GM23338 (cell line): ENCODE results near the gene HSPD1. TPM values are rescaled to one million over a fixed set of nuclear protein-coding genes. Genes with fewer than 3 reads are reported as not detected.

Experiments used
- ATAC-seq: fragments of 200-7000 bp; cut with Tn5 transposase; 3 replicates; pipeline ENCODE4 v1.9.1; 2020
- DNase-seq: peaks from one replicate; pipeline ENCODE4 v3.0.0-alpha.2; 2015; ENCODE audit warnings: low spot score
- H2AFZ ChIP-seq: fragments of 200-600 bp; sonication (generic); 2 replicates; pipeline ENCODE4 v1.8.0; 2016; ENCODE audit warnings: antibody characterized with exemption, mild to moderate bottlenecking, moderate library complexity
- H3F3A ChIP-seq: fragments of 200-600 bp; sonication (generic); replicated peaks from 2 replicates; pipeline ENCODE4 v1.8.0; 2017; ENCODE audit warnings: antibody characterized with exemption, mixed run types, low read depth
- H3K27ac ChIP-seq: fragments of 200-600 bp; sonication (generic); 2 replicates; pipeline ENCODE4 v1.6.1; 2016; ENCODE audit warnings: low read depth
- H3K27me3 ChIP-seq: fragments of 200-600 bp; sonication (generic); 2 replicates; pipeline ENCODE4 v1.8.0; 2016; ENCODE audit warnings: mild to moderate bottlenecking, mixed run types, moderate library complexity; ENCODE audit not compliant: insufficient read depth
- H3K36me3 ChIP-seq: fragments of 200-600 bp; sonication (generic); 2 replicates; pipeline ENCODE4 v1.8.0; 2016; ENCODE audit warnings: mild to moderate bottlenecking; ENCODE audit not compliant: insufficient read depth
- H3K4me1 ChIP-seq: fragments of 200-600 bp; sonication (generic); 2 replicates; pipeline ENCODE4 v1.8.0; 2016; ENCODE audit warnings: mild to moderate bottlenecking, moderate library complexity; ENCODE audit not compliant: insufficient read depth
- H3K4me2 ChIP-seq: fragments of 200-600 bp; sonication (generic); 2 replicates; pipeline ENCODE4 v1.7.1; 2017; ENCODE audit warnings: mixed run types
- H3K4me3 ChIP-seq: fragments of 200-600 bp; sonication (generic); 2 replicates; pipeline ENCODE4 v1.6.1; 2016; ENCODE audit warnings: mixed run types
- H3K79me2 ChIP-seq: fragments of 200-600 bp; sonication (generic); replicated peaks from 2 replicates; pipeline ENCODE4 v1.8.0; 2017; ENCODE audit warnings: mild to moderate bottlenecking; ENCODE audit not compliant: insufficient read depth
- H3K9me2 ChIP-seq: fragments of 200-600 bp; sonication (generic); 2 replicates; pipeline ENCODE4 v1.8.0; 2017; ENCODE audit not compliant: insufficient read depth
- H4K20me1 ChIP-seq: fragments of 200-600 bp; sonication (generic); replicated peaks from 2 replicates; pipeline ENCODE4 v1.8.0; 2017; ENCODE audit warnings: mild to moderate bottlenecking; ENCODE audit not compliant: insufficient read depth
- H3K27ac Mint-ChIP-seq: 2 replicates; pipeline ENCODE4 v1.8.0; 2020; ENCODE audit warnings: inconsistent platforms, mild to moderate bottlenecking, moderate library complexity, mixed read lengths
- H3K27me3 Mint-ChIP-seq: 3 replicates; pipeline ENCODE4 v1.8.0; 2022; ENCODE audit warnings: low read depth, mild to moderate bottlenecking, moderate library complexity, mixed read lengths, inconsistent platforms; ENCODE audit not compliant: insufficient read depth, poor library complexity
- H3K36me3 Mint-ChIP-seq: 3 replicates; pipeline ENCODE4 v1.8.0; 2021; ENCODE audit warnings: low read depth, mild to moderate bottlenecking, inconsistent platforms, moderate library complexity, mixed read lengths
- H3K4me1 Mint-ChIP-seq: 3 replicates; pipeline ENCODE4 v1.8.0; 2020; ENCODE audit warnings: mild to moderate bottlenecking, inconsistent platforms, mixed read lengths
- H3K4me3 Mint-ChIP-seq: 3 replicates; pipeline ENCODE4 v1.8.0; 2021; ENCODE audit warnings: moderate library complexity, mild to moderate bottlenecking, inconsistent platforms, mixed read lengths
- H3K9me3 Mint-ChIP-seq: 3 replicates; pipeline ENCODE4 v1.8.0; 2020; ENCODE audit warnings: moderate library complexity, mild to moderate bottlenecking, inconsistent platforms, mixed read lengths
- JUNB ChIP-seq: IDR thresholded peaks from one replicate; pipeline ENCODE4 v1.6.1; 2016; ENCODE audit warnings: antibody characterized with exemption; ENCODE audit not compliant: unreplicated experiment
- POLR2AphosphoS5 ChIP-seq: IDR thresholded peaks from 2 replicates; pipeline ENCODE4 v1.6.1; 2016; ENCODE audit warnings: antibody characterized with exemption, low read depth
- ZNF462 ChIP-seq: fragments of 250-450 bp; sonication (Bioruptor Pico); IDR thresholded peaks from 2 replicates; pipeline ENCODE4 v1.5.0; 2020; ENCODE audit warnings: mild to moderate bottlenecking, moderate library complexity
- polyA plus RNA-seq: library from polyadenylated mRNA; unstranded; fragments of >200 nt; fragmentation: Nextera tagmentation; extraction: Ambion mirVana; gene quantifications from 2 replicates; pipeline ENCODE4 v1.2.1, GENCODE V29; 2016
- small RNA-seq: library from RNA; depleted of rRNA; stranded (forward); fragments of <200 nt; gene quantifications from one replicate; pipeline ENCODE3, GENCODE V24; 2014; ENCODE audit warnings: low replicate concordance
- total RNA-seq: library from RNA; depleted of rRNA; stranded (reverse); fragments of >200 nt; shearing (Covaris generic); gene quantifications from 2 replicates; pipeline ENCODE4 v1.2.3, GENCODE V29; 2014; rRNA removed

The HSPD1 gene
- total and polyA plus RNA-seq, 2 experiments from 2014 or later: 880 to 1,188 TPM

GRCh38 chr2:197442857-197443256 is 56.8 kb downstream of the HSPD1 start (continued):
- no peak for TF ChIP-seq ZNF462 (CRISPR knock-in tag)

- Histone ChIP-seq H2AFZ (no peak overlapping the region), H3K27me3 (no peaks in the 10 kb centered on the region), H3K27ac (no peak overlapping the region), H3K4me2 (no peak overlapping the region), H3K9me2 (no peaks in the 10 kb centered on the region), H3K4me3 (no peak overlapping the region), H4K20me1 (peaks cover 15% of the 10 kb centered on the region), H3F3A (no peaks in the 10 kb centered on the region), H3K79me2 (peaks cover 30% of the 10 kb centered on the region), H3K36me3 (no peaks in the 10 kb centered on the region), H3K4me1 (peaks cover 17% of the 10 kb centered on the region)
- no peak overlapping the region for H3K4me3 Mint-ChIP-seq
- peaks cover 10% of the 10 kb centered on the region for H3K27me3 Mint-ChIP-seq
- H3K27ac Mint-ChIP-seq: no peak overlapping the region
- H3K4me1 Mint-ChIP-seq: peaks cover 10% of the 10 kb centered on the region; the same call in 2 of the 3 replicates
- H3K36me3 Mint-ChIP-seq: peaks cover 10% of the 10 kb centered on the region; the same call in 2 of the 3 replicates
- H3K9me3 Mint-ChIP-seq: no peaks in the 10 kb centered on the region
- TF ChIP-seq JUNB: no peak
- no peak for TF ChIP-seq POLR2AphosphoS5
- DNase-seq: no peak
- no peak for ATAC-seq
These were observed 62.3 kb downstream of the HSPD1 start for GRCh38 chr2:197437380-197437779.

Small RNA genes within 50 kb of the gene (small RNA-seq; reads per million reads assigned to genes)
- gene AC020550.1: not detected
- gene RNU6-1029P: not detected

Other genes with a start within 250 kb of the HSPD1 start
- 0.56 and 1.7 TPM in 2 replicates for gene ANKRD44, start 189.1 kb downstream of the HSPD1 start, total RNA-seq
- 0.37 and 0.44 TPM in 2 replicates for gene ANKRD44, start 189.1 kb downstream of the HSPD1 start, polyA plus RNA-seq
- gene SF3B1, start 64.8 kb downstream of the HSPD1 start, total RNA-seq: 340 and 354 TPM in 2 replicates
- gene SF3B1, start 64.8 kb downstream of the HSPD1 start, polyA plus RNA-seq: 181 and 238 TPM in 2 replicates
- 27.6 and 30.5 TPM in 2 replicates for gene COQ10B, start 46.3 kb downstream of the HSPD1 start, total RNA-seq
- gene COQ10B, start 46.3 kb downstream of the HSPD1 start, polyA plus RNA-seq: 23.2 and 26.1 TPM in 2 replicates
- 286 and 328 TPM in 2 replicates for gene HSPE1, start 539 bp upstream of the HSPD1 start, total RNA-seq
- 1,493 and 1,529 TPM in 2 replicates for gene HSPE1, start 539 bp upstream of the HSPD1 start, polyA plus RNA-seq
- 68.2 and 101 TPM in 2 replicates for gene MOB4, start 16.2 kb upstream of the HSPD1 start, total RNA-seq
- 87.0 and 88.6 TPM in 2 replicates for gene MOB4, start 16.2 kb upstream of the HSPD1 start, polyA plus RNA-seq
- gene RFTN2, start 175.7 kb upstream of the HSPD1 start, total RNA-seq: 0.42 and 1.0 TPM in 2 replicates
- gene RFTN2, start 175.7 kb upstream of the HSPD1 start, polyA plus RNA-seq: 2.1 and 3.6 TPM in 2 replicates
- gene MARS2, start 205.5 kb upstream of the HSPD1 start, total RNA-seq: 48.2 and 49.1 TPM in 2 replicates
- 11.9 and 13.7 TPM in 2 replicates for gene MARS2, start 205.5 kb upstream of the HSPD1 start, polyA plus RNA-seq